Loucy (cell line): ENCODE results near the gene RFX1.

Experiments
- H2AFZ ChIP-seq: fragments of 200-600 bp; sonication (generic); 2 replicates; pipeline ENCODE4 v1.6.0; 2016; ENCODE audit warnings: antibody characterized with exemption, mild to moderate bottlenecking, low read length, moderate library complexity
- H3F3A ChIP-seq: fragments of 200-600 bp; 2 replicates; pipeline ENCODE4 v1.6.0; 2016; ENCODE audit warnings: antibody characterized with exemption, low read depth, mild to moderate bottlenecking
- H3K27me3 ChIP-seq: fragments of 200-600 bp; sonication (generic); 2 replicates; pipeline ENCODE4 v1.6.1; 2014; ENCODE audit warnings: low read length, mild to moderate bottlenecking; ENCODE audit not compliant: insufficient read depth, poor library complexity, severe bottlenecking
- H3K36me3 ChIP-seq: fragments of 200-600 bp; sonication (generic); 2 replicates; pipeline ENCODE4 v1.6.1; 2016; ENCODE audit warnings: low read length; ENCODE audit not compliant: insufficient read depth
- H3K4me1 ChIP-seq: fragments of 200-600 bp; sonication (generic); 2 replicates; pipeline ENCODE4 v1.5.1; 2014; ENCODE audit warnings: low read length, mild to moderate bottlenecking; ENCODE audit not compliant: insufficient read depth, poor library complexity, severe bottlenecking
- H3K4me2 ChIP-seq: fragments of 200-600 bp; sonication (generic); 2 replicates; pipeline ENCODE4 v1.6.0; 2014; ENCODE audit warnings: antibody characterized with exemption, low read length, low read depth, mild to moderate bottlenecking; ENCODE audit not compliant: poor library complexity, severe bottlenecking
- H3K4me3 ChIP-seq: fragments of 200-600 bp; sonication (generic); 2 replicates; pipeline ENCODE4 v1.5.1; 2014; ENCODE audit warnings: low read length, mild to moderate bottlenecking, mixed read lengths; ENCODE audit not compliant: poor library complexity, severe bottlenecking
- H3K79me2 ChIP-seq: fragments of 200-600 bp; sonication (generic); 2 replicates; pipeline ENCODE4 v1.6.1; 2014; ENCODE audit warnings: low read length; ENCODE audit not compliant: insufficient read depth
- H3K9ac ChIP-seq: fragments of 200-600 bp; sonication (generic); 2 replicates; pipeline ENCODE4 v1.6.0; 2014; ENCODE audit warnings: mild to moderate bottlenecking, low read depth, low read length, moderate library complexity; ENCODE audit not compliant: poor library complexity, severe bottlenecking
- H3K9me2 ChIP-seq: fragments of 200-600 bp; sonication (generic); replicated peaks from 2 replicates; pipeline ENCODE4 v1.6.1; 2016; ENCODE audit warnings: low read depth, low read length, mixed read lengths
- H3K9me3 ChIP-seq: fragments of 200-600 bp; sonication (generic); 2 replicates; pipeline ENCODE4 v1.6.1; 2014; ENCODE audit warnings: mild to moderate bottlenecking, antibody characterized with exemption, low read length, low read depth; ENCODE audit not compliant: insufficient read depth
- H4K20me1 ChIP-seq: fragments of 200-600 bp; sonication (generic); 2 replicates; pipeline ENCODE4 v1.6.0; 2014; ENCODE audit warnings: antibody characterized with exemption, low read length, mild to moderate bottlenecking; ENCODE audit not compliant: insufficient read depth, poor library complexity, severe bottlenecking
- CTCF ChIP-seq: fragments of 200-600 bp; sonication (generic); conservative IDR thresholded peaks from 2 replicates; pipeline ENCODE4 v1.5.1; 2014; ENCODE audit warnings: mild to moderate bottlenecking, antibody characterized with exemption, low read length
- EZH2phosphoT487 ChIP-seq: fragments of 200-600 bp; IDR thresholded peaks from 2 replicates; pipeline ENCODE4 v1.6.1; 2018; ENCODE audit warnings: antibody characterized with exemption, mild to moderate bottlenecking, moderate library complexity, borderline replicate concordance

RFX1 gene

GRCh38 chr19:14054099-14054498 lies 48.0 kb upstream of the RFX1 start:
- H3K9me3 ChIP-seq = no peaks in the 10 kb centered on the region

GRCh38 chr19:14053500-14053899 lies 47.4 kb upstream of the RFX1 start:
- TF ChIP-seq CTCF (no peak), EZH2phosphoT487 (no peak)
- no peaks in the 10 kb centered on the region for H4K20me1 ChIP-seq
- H3K4me3 ChIP-seq = no peak overlapping the region
- no peaks in the 10 kb centered on the region for H3K4me1 ChIP-seq
- H3F3A ChIP-seq = no peaks in the 10 kb centered on the region
- H3K27me3 ChIP-seq = no peaks in the 10 kb centered on the region
- no peak overlapping the region for H3K9ac ChIP-seq
- no peak overlapping the region for H3K4me2 ChIP-seq
- no peak overlapping the region for H2AFZ ChIP-seq
- no peaks in the 10 kb centered on the region for H3K79me2 ChIP-seq
- H3K9me3 ChIP-seq = no peaks in the 10 kb centered on the region
- H3K36me3 ChIP-seq = peaks cover 6% of the 10 kb centered on the region; the same call in 1 of the 2 replicates
- H3K9me2 ChIP-seq = no peaks in the 10 kb centered on the region

More at GRCh38 chr19:14054099-14054498, 48.0 kb upstream of the RFX1 start:
- no peak for TF ChIP-seq EZH2phosphoT487
- no peak for TF ChIP-seq CTCF
- Histone ChIP-seq H3K79me2 (no peaks in the 10 kb centered on the region), H2AFZ (no peak overlapping the region), H3F3A (no peaks in the 10 kb centered on the region), H3K4me1 (no peaks in the 10 kb centered on the region), H3K4me3 (no peak overlapping the region), H3K36me3 (peaks cover 6% of the 10 kb centered on the region; the same call in 1 of the 2 replicates), H3K9me2 (no peaks in the 10 kb centered on the region), H3K4me2 (no peak overlapping the region), H3K27me3 (no peaks in the 10 kb centered on the region), H4K20me1 (no peaks in the 10 kb centered on the region), H3K9ac (no peak overlapping the region)

- H3K36me3 ChIP-seq = peaks cover 6% of the 10 kb centered on the region; the same call in 1 of the 2 replicates
- no peak overlapping the region for H2AFZ ChIP-seq
- H3K4me2 ChIP-seq = no peak overlapping the region
Measured at GRCh38 chr19:14053032-14053431, 46.9 kb upstream of the RFX1 start.

More at GRCh38 chr19:14053032-14053431, 46.9 kb upstream of the RFX1 start:
- Histone ChIP-seq H3F3A (no peaks in the 10 kb centered on the region), H4K20me1 (no peaks in the 10 kb centered on the region), H3K9me3 (no peaks in the 10 kb centered on the region), H3K27me3 (no peaks in the 10 kb centered on the region), H3K9me2 (no peaks in the 10 kb centered on the region), H3K4me3 (no peak overlapping the region), H3K79me2 (no peaks in the 10 kb centered on the region), H3K4me1 (no peaks in the 10 kb centered on the region), H3K9ac (no peak overlapping the region)
- TF ChIP-seq CTCF (no peak), EZH2phosphoT487 (no peak)
